WTC11 (cell line): Measurements from ENCODE around the gene PPP1R3F.
"Not testable (repeated sequence)": the region's sequence is repeated elsewhere in the genome, so short reads cannot be mapped to it uniquely, and the experiment has no call there.

Experiments used
- CTCF ChIP-seq: fragments of 200-600 bp; IDR thresholded peaks from 2 replicates; pipeline ENCODE4 v1.8.0; 2022; ENCODE audit warnings: antibody characterized with exemption
- GABPB1 ChIP-seq: sonication (generic); formaldehyde crosslinking; IDR thresholded peaks from 2 replicates; pipeline ENCODE4 v1.8.1; 2023; ENCODE audit warnings: mild to moderate bottlenecking, missing genetic modification reagents
- GTF2I ChIP-seq: fragments of 250-450 bp; sonication (Bioruptor Pico); conservative IDR thresholded peaks from 2 replicates; pipeline ENCODE4 v1.4.0; 2021; ENCODE audit warnings: mild to moderate bottlenecking
- IRF1 ChIP-seq: sonication (generic); formaldehyde crosslinking; IDR thresholded peaks from 2 replicates; pipeline ENCODE4 v1.8.0; 2023; ENCODE audit warnings: missing genetic modification reagents
- MAX ChIP-seq: sonication (generic); formaldehyde crosslinking; IDR thresholded peaks from 2 replicates; pipeline ENCODE4 v1.8.0; 2022; ENCODE audit warnings: mild to moderate bottlenecking, missing genetic modification reagents
- NR3C1 ChIP-seq: sonication (generic); formaldehyde crosslinking; conservative IDR thresholded peaks from 2 replicates; pipeline ENCODE4 v1.8.1; 2023; ENCODE audit warnings: low read depth, mild to moderate bottlenecking, missing genetic modification reagents
- SP1 ChIP-seq: sonication (generic); formaldehyde crosslinking; conservative IDR thresholded peaks from 2 replicates; pipeline ENCODE4 v1.8.1; 2022; ENCODE audit warnings: missing genetic modification reagents
- TEAD4 ChIP-seq: sonication (generic); formaldehyde crosslinking; IDR thresholded peaks from 2 replicates; pipeline ENCODE4 v1.8.0; 2022; ENCODE audit warnings: mild to moderate bottlenecking, missing genetic modification reagents
- ZNF138 ChIP-seq: sonication (generic); formaldehyde crosslinking; conservative IDR thresholded peaks from 2 replicates; pipeline ENCODE4 v1.8.1; 2022; ENCODE audit warnings: mild to moderate bottlenecking, moderate library complexity, missing genetic modification reagents
- ZNF416 ChIP-seq: fragments of 250-450 bp; sonication (Bioruptor Pico); IDR thresholded peaks from 2 replicates; pipeline ENCODE4 v1.9.0; 2021; ENCODE audit warnings: mild to moderate bottlenecking, inconsistent platforms
- TF ChIP-seq, protein P1 (sequence below): sonication (generic); formaldehyde crosslinking; IDR thresholded peaks from 2 replicates; pipeline ENCODE4 v1.8.0; 2022; ENCODE audit warnings: missing genetic modification reagents

- not testable (repeated sequence) for TF ChIP-seq GTF2I (CRISPR knock-in tag); CTCF; NR3C1; TEAD4 (CRISPR knock-in tag); GABPB1 (CRISPR knock-in tag); MAX; IRF1 (CRISPR knock-in tag); SP1 (CRISPR knock-in tag); ZNF416; ZNF138
- TF ChIP-seq, protein P1, sequence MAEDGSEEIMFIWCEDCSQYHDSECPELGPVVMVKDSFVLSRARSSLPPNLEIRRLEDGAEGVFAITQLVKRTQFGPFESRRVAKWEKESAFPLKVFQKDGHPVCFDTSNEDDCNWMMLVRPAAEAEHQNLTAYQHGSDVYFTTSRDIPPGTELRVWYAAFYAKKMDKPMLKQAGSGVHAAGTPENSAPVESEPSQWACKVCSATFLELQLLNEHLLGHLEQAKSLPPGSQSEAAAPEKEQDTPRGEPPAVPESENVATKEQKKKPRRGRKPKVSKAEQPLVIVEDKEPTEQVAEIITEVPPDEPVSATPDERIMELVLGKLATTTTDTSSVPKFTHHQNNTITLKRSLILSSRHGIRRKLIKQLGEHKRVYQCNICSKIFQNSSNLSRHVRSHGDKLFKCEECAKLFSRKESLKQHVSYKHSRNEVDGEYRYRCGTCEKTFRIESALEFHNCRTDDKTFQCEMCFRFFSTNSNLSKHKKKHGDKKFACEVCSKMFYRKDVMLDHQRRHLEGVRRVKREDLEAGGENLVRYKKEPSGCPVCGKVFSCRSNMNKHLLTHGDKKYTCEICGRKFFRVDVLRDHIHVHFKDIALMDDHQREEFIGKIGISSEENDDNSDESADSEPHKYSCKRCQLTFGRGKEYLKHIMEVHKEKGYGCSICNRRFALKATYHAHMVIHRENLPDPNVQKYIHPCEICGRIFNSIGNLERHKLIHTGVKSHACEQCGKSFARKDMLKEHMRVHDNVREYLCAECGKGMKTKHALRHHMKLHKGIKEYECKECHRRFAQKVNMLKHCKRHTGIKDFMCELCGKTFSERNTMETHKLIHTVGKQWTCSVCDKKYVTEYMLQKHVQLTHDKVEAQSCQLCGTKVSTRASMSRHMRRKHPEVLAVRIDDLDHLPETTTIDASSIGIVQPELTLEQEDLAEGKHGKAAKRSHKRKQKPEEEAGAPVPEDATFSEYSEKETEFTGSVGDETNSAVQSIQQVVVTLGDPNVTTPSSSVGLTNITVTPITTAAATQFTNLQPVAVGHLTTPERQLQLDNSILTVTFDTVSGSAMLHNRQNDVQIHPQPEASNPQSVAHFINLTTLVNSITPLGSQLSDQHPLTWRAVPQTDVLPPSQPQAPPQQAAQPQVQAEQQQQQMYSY (CRISPR knock-in tag): not testable (repeated sequence)
These were observed 29.7 kb downstream of the PPP1R3F start for GRCh38 chrX:49299293-49299692.
